WI38 (cell line): ENCODE data around the gene FAM90A1.
"Not testable (repeated sequence)": the region's sequence is repeated elsewhere in the genome, so short reads cannot be mapped to it uniquely, and the experiment has no call there.

Experiments
- H3K4me3 ChIP-seq: 2 replicates; pipeline ENCODE4 v1.5.1; 2011; ENCODE audit warnings: low read depth, mild to moderate bottlenecking, control low read depth, low read length
- TF ChIP-seq, protein P1 (sequence below): IDR thresholded peaks from 2 replicates; pipeline ENCODE4 v1.5.1; 2012; ENCODE audit warnings: low read depth, mild to moderate bottlenecking, control low read depth, low read length

The FAM90A1 gene

DNA sequence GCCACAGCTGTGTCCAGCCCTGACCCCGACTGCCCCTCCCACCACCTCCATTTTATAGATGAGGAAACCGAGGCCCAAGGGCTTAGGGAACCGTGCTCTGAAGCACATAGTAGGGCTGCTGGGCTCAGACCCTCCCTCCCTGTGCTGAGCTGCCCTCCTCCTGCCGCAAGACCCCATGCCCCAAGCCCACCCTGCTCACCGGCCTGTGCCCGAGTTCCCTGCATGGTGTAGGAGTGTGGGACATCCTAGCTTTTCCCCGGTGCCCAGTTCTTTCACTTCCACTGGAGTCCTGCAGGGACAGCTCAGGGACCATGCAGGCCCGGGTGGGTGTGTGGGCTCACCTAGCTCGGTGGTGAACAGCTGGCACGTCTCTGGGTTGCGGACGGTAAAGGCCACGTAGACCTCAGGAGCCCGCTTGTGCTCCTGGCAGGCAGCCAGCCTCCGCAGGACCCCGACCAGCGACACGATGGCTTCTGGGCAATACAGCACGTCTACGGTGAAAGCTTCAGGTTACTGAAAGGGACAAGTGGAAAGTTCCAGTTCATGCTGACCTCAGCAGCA lies 6.6 kb upstream of the FAM90A1 start:
- not testable (repeated sequence) for H3K4me3 ChIP-seq

DNA sequence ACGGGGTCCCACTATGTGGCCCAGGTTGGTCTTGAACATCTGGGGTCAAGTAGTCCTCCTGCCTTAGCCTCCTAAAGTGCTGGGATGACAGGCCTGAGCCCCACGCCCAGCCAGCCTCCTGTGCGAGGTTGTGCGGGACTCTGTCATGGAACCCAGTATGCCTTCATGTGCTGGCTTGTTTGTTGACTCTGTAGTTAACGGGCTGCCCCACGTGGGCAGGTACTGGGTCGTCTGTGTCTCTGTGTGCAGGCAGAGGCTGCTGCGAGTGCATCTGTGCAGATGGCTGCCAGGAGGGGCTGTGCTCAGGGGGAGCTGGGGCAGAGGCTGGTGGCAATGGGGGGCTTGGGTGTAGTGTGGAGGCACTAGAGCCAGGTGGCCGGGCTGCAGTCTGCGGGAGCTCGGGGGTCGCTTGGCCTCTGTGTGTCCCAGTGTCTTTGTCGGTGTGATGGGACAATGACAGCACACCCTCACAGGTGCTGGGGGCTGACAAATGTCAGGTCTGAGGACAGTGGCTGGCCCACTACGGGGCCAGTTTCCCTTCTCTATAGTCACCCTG lies 6.0 kb upstream of the FAM90A1 start:
- not testable (repeated sequence) for H3K4me3 ChIP-seq

DNA sequence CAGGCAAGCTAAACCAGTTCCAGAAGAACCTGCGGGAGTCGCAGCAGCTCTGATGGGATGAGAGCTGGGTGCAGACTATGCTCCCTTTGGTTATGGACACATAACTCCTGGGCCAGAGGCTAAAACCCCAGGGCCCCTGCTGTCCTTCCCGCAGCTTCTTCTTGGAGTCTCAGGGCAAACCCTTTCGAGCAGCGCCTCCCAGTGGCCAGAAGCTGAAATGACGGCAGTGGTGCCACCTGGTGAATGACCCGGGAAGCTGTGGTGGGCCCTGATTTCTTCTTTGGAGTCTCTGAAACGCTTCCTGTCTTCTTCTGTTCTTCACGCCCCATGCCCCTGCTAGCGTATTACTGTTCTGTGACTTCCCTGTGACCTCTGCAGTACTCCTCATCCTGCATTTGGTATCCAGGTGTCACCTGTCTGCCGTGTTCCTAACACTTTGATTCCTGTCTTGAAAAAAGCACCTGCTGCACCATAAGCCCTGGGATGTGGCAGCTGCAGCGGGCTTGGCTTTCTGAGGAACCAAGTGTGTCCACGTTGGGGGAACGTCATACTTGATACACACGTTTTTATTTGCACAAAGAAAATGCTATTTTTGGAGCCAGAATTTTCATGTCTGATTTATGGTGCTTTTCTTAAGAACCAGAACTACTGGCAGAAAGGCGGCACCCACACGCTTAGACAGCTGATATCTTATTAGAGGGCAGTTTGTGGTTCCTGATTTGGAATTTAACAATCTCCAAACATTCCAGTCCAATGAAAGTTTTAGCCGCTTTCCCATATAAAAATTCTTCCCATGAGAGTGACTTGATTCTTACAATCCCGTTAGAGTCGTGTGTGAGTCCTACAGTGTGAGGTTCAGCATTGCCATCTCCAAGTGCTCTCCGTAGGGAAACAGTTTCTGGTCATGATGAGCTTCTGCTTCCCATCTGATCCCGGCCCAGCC lies 4.5 kb upstream of the FAM90A1 start:
- TF ChIP-seq, protein P1, sequence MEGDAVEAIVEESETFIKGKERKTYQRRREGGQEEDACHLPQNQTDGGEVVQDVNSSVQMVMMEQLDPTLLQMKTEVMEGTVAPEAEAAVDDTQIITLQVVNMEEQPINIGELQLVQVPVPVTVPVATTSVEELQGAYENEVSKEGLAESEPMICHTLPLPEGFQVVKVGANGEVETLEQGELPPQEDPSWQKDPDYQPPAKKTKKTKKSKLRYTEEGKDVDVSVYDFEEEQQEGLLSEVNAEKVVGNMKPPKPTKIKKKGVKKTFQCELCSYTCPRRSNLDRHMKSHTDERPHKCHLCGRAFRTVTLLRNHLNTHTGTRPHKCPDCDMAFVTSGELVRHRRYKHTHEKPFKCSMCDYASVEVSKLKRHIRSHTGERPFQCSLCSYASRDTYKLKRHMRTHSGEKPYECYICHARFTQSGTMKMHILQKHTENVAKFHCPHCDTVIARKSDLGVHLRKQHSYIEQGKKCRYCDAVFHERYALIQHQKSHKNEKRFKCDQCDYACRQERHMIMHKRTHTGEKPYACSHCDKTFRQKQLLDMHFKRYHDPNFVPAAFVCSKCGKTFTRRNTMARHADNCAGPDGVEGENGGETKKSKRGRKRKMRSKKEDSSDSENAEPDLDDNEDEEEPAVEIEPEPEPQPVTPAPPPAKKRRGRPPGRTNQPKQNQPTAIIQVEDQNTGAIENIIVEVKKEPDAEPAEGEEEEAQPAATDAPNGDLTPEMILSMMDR: peak; percentile 56
- H3K4me3 ChIP-seq: not testable (repeated sequence)

DNA sequence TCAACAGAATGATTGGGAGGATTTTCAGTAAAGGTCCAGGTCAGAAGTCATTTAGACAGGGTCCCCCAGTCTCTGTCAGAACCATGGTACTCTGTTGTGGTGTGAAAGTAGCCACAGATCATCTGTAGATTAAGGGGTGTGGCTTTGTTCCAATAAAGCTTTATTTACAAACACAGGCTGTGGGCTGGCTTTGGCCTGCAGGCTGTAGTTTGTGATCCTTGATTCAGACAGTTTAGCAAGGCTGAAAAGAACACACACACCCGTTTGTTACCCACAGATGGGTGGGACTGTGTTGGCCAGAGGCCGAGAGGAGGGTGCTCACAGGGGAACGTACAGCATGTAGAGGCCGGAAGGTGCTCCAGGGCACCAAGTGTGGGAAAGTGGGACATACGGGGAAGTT lies 3.6 kb upstream of the FAM90A1 start:
- not testable (repeated sequence) for H3K4me3 ChIP-seq

DNA sequence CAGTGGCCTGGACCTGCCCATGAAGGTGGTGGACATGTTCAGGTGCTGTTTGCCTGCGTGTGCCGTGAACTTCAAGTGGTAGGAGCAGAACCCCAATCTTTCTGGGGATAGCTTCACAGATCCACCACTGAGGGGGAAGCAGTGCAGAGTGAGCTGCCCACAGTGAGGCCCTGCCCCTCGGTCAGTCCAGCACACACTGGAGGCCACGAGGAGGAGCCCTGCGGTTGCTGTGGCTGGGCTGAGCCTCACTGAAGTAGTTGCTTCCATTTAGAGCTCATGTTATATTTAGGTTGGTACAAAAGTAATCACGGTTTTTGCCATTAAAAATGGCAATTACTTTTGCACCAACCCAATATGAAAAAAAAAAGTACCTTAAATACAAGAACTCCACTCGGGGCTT lies 2.1 kb upstream of the FAM90A1 start:
- H3K4me3 ChIP-seq: not testable (repeated sequence)

DNA sequence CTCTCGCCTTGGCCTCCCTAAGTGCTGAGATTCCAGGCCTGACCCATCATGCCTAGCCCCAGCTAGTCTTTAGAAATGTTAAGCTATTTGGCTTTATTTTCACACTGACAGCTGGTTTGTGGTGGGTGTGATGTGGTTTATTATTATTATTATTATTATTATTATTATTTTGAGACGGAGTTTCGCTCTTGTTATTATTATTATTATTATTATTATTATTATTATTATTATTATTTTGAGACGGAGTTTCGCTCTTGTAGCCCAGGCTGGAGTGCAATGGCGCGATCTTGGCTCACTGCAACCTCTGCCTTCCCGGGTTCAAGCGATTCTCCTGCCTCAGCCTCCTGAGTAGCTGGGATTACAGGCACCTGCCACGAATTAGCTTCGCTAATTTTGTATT lies 1.2 kb upstream of the FAM90A1 start:
- not testable (repeated sequence) for H3K4me3 ChIP-seq

DNA sequence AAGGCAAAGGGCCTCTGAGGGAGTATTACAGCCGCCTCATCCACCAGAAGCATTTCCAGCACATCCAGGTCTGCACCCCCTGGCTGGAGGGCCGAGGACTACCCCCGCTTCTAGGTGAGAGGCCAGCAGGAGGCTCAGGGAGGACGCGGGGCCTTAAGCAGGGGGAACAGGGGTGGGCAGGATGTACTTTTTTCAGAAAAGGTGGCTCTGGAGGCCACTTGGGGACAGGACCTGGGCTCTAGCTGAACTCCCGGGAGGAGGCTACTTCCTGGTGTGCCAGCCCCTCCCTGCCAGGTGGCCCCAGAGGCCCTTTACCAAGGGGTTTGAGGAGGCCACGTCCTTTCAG lies 287 bp upstream of the FAM90A1 start:
- peak overlapping the region; percentile 27; the same call in 1 of the 2 replicates for H3K4me3 ChIP-seq

DNA sequence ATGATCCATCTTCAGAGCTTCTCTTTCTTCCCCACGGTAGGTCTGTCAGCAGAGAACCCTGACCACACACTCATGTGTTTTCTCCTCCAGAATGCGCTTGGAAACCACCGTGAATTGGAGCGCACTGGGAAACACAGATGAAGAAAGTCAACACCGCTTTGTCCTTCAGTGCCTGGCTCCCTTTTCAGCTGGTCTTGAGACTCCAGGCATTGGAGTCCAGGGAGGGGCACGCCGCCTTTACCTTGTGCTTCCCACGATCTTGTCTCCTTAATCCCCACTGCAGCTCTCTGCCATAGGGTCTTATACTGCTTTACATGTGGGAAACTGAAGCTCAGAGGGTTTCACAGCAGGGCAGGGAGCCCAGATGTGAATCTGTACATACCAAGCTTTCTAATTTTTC lies 1.1 kb downstream of the FAM90A1 start:
- TF ChIP-seq, protein P1: no peak
- H3K4me3 ChIP-seq: no peak overlapping the region

DNA sequence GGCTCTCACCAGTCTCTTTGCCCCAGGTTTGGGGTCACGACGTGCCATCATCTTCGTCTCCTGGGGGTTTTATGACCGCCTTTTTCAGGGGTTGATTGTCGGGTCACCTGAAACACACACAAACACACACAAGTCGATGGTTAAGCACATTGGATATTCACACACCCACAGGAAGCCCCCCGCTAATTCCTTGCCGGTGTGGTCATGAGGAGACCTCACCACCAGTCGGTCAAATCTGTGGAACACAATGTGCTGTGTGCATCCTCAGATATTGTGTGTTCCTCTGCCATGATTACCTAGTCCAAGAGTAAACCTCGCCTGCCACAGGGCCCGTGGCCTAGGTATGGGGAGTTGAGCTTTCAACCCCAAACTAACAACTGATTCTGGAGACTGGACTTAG lies 2.6 kb downstream of the FAM90A1 start:
- not testable (repeated sequence) for H3K4me3 ChIP-seq

DNA sequence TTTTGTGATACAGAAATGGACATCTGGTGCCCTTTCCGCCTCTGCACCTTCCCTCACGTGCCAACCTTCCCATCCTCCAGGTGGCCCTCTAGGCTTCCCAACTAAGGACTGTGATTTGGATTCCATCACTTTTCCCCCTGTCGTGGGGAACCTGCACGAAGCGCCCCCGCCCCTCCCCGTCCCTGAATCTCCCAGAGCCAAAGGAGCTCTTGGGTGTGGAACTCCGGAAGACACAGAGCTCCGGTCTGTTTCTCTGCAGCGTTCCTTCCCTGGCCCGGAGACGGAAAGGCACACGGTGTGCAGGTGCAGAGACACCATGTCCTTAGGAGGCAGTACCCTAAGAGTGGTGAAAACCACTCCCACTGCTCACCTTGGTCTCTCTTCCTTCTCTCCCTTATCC lies 3.8 kb downstream of the FAM90A1 start:
- not testable (repeated sequence) for H3K4me3 ChIP-seq

DNA sequence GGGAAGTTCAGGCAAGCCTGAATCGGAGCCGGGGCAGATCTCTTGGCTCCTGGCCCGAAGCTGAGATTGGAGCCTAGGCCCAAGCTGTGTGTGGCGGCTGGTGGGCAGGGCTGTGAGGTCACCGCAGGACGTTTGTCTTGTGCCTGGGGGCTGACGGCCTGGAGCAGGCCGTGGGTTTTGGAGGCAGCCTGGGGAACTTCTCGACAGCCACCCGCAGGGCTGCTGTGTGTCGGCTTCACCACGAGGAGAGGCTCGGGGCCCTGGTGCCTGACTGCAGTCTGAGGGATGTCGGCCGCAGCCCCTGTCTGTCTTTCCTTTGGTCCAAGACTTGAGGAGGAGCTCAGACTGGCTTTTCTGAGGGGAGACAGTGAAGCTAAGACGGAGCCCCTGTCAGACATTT lies 5.1 kb downstream of the FAM90A1 start:
- not testable (repeated sequence) for H3K4me3 ChIP-seq

DNA sequence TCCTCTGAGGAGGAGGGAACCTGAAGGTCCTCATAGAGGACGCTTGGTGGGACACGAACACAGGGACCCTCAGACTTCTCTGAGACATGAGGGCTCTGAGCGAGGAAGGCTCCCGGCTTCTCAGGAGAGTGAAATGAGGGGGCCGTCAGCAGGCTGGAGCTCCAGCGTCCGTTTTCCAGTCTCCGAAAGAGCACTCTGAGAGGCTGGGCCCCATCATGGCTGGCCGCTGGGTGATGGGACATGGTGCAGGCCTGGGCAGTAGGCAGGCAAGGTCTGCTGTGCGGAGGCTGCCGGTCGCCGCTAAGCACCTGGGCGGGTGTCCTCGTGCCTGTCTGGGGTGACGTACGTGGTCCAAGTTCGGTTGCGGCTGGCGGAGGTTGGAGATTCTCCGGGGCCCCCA lies 5.6 kb downstream of the FAM90A1 start:
- not testable (repeated sequence) for H3K4me3 ChIP-seq

DNA sequence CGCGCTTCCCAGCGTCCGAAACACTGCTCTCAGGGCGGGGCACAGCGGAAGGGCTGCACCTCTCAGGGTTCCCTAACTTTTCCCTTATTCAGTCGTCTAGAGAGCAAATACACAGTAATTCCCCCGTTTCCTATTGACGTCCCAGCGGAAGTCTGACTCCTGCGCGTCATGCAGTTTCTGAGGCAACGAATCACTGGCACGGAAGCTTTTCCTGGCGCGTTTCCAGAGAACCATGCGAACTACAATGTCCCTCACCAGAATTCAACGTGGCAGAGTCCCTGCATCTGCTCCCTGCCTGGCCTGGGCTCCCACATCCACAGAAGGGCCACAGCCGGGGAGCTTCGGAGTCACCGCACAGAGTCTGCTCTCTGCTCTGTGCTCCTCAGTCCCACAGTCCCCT lies 6.0 kb downstream of the FAM90A1 start:
- H3K4me3 ChIP-seq: not testable (repeated sequence)

DNA sequence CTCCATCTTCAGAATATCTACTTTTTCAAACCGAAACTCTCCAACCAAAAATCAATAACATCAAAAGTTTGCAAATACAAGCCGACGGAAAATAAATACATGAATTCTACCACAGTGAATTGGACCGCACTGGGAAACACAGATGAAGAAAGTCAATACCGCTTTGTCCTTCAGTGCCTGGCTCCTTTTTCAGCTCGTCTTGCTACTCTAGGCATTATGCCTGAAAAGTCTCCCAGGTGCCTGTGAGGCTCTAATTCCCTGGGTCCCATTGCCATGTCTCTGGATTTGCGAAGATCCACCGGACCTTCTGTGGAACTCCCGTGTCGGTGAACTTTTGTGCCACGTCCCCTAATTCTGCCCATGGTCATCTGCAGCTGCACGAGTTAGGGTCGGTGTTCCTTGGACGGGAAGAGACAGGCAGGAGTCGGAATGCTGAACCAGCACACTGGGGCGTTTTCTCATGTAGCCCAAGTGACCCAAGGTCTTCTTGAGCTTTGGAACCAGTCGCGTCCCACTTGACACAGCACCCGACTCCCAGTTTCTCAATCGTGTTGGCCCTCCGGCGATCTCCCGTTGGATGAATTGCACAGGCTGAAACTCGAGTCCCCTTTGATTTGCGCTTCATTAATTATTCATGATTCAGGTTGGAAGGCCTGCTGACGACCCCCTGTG lies 8.6 kb downstream of the FAM90A1 start:
- H3K4me3 ChIP-seq: not testable (repeated sequence)

DNA sequence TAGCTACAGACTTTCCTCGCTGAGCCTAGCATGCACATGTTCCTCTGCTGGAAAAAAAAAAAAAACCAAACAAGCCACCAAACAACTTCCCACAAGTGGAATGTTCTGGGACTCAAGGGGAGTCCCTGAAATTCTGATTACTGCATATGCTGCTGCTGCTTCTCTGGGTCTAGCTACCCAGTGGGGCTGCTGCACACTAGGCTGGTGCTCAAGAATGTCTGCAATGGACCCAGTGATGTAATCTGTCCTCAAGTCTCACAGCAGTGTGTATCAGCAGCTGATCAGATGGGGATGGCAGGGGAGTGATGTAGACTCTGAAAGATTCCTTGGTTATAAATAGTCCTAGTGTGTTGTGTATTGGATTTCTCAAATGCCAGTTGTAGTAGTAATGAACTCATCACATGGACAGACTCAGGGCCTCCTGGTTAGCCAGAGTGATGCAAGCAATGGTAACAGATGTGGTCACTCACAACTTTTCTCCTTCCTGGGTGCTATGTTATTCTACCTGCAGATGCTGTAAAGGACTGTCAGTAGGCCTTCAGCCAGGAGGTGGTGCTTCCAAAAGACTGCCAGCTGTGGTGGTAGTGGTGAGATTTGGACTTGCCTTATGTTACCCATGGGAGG lies 29.6 kb downstream of the FAM90A1 start:
- H3K4me3 ChIP-seq: not testable (repeated sequence)

DNA sequence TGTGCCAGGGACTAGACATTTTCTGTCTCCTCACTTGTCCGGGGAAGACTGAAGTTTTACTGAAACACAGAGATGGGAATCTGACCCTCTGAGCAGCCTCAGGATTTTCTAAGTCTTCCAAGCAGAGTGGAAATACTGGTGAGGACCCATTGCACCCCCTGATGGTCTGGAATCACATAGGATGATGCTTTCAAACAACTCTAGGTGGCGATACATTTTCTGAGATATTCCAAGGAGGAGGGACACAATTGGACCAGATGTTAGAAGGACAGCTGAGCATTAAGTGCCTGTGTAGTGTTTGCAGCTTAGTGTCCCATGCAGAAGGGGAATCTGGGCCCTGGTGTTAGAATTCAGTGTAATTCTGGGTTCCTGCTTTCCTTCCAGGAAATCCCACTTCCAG lies 39.3 kb downstream of the FAM90A1 start:
- not testable (repeated sequence) for H3K4me3 ChIP-seq

DNA sequence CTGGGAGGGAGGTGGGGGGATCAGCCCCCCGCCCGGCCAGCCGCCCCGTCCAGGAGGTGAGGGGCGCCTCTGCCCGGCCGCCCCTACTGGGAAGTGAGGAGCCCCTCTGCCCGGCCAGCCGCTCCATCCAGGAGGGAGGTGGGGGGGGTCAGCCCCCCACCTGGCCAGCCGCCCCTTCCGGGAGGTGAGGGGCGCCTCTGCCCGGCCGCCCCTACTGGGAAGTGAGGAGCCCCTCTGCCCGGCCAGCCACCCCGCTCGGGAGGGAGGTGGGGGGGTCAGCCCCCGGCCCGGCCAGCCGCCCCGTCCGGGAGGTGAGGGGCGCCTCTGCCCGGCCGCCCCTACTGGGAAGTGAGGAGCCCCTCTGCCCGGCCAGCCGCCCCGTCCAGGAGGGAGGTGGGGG lies 43.2 kb downstream of the FAM90A1 start:
- not testable (repeated sequence) for H3K4me3 ChIP-seq

DNA sequence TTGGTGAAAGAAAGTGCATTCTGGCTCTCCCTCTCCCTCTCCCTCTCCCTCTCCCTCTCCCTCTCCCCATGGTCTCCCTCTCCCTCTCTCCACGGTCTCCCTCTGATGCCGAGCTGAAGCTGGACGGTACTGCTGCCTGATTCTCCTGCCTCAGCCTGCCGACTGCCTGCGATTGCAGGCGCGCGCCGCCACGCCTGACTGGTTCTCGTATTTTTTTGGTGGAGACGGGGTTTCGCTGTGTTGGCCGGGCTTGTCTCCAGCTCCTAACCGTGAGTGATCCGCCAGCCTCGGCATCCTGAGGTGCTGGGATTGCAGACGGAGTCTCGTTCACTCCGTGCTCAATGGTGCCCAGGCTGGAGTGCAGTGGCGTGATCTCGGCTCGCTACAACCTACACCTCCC lies 44.1 kb downstream of the FAM90A1 start:
- H3K4me3 ChIP-seq: not testable (repeated sequence)
